Right ventricle myocardium superior (tissue), 1 donor: Measurements from ENCODE around the gene KIAA1217. TPM values are rescaled to one million over a fixed set of nuclear protein-coding genes. Genes with fewer than 3 reads are reported as not detected.

Experiments used
- ATAC-seq: fragments of 200-7000 bp; cut with Tn5 transposase; one replicate; pipeline ENCODE4 v1.9.1; 2020; ENCODE audit warnings: mild to moderate bottlenecking; ENCODE audit not compliant: poor library complexity
- DNase-seq: peaks from one replicate; pipeline ENCODE4 v3.0.0-alpha.2; 2020
- intact Hi-C: fragments of 100-400 bp; cut with DNase I; formaldehyde crosslinking; loops from one replicate; pipeline ENCODE4 v1.11.2; 2022
- total RNA-seq: library from RNA; stranded (reverse); fragmentation: NEBNext Ultra II Directional; extraction: Animal tissue kit (Norgen Biotek cat#: 25700); gene quantifications from one replicate; pipeline ENCODE4 v1.2.1, GENCODE V29; 2021
- donor health status: DM: no; HTN: yes; CAD: no; lungs with severe emphysema.

Gene KIAA1217
- total RNA-seq, 1 donor from 2014 or later = 38.2 TPM

- ATAC-seq (peak; percentile 84), DNase-seq (peak; percentile 55)
- intact Hi-C loops = no loop called here
Measured at GRCh38 chr10:24526085-24526649, 317.2 kb downstream of the KIAA1217 start.

DNA sequence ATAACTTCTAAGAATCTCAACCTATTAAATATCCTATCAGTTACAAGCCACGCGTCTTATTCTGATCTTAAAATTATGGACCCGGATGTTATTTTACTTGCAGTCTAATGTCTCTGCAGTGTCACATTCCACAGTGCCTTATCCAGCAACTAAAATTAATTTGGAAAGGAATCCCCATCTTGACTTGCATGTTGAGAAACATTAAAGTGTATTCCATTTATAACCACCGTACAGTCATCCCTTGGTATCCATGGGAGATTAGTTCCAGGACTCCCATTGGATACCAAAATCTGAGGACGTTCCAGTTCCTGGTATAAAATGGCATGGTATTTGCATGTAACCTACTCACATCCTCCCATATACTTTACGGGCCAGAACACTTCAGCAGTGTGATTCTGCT is 320.0 kb downstream of the KIAA1217 start:
- ATAC-seq (peak; percentile 70), DNase-seq (no peak)
- intact Hi-C loops = no loop called here

- no peak for DNase-seq
- ATAC-seq = no peak
- intact Hi-C loops = no loop called here
Measured at GRCh38 chr10:24531439-24531838, 322.5 kb downstream of the KIAA1217 start.

- no peak for ATAC-seq
- intact Hi-C loops = no loop called here
Measured at GRCh38 chr10:24533981-24534380, 325.0 kb downstream of the KIAA1217 start.

DNA sequence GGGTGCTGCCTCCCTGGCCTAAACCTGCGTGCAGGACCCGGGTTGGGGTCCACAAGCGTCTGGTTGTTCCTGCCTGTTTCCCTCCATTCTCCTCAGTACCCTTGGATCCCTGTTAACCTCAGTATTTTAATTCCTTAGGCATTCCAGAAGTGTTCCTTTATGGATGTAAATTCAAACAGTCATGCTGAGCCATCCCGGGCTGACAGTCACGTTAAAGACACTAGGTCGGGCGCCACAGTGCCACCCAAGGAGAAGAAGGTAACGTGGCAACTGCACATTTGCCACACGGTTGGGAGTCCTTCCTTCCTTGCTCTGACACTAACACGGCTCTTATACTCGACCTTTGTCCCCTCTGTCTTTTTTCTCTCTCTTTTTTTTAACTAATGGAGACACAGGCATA is 327.7 kb downstream of the KIAA1217 start:
- intact Hi-C loops = no loop called here
- DNase-seq (no peak), ATAC-seq (no peak)

More at GRCh38 chr10:24533981-24534380, 325.0 kb downstream of the KIAA1217 start:
- DNase-seq = no peak

DNA sequence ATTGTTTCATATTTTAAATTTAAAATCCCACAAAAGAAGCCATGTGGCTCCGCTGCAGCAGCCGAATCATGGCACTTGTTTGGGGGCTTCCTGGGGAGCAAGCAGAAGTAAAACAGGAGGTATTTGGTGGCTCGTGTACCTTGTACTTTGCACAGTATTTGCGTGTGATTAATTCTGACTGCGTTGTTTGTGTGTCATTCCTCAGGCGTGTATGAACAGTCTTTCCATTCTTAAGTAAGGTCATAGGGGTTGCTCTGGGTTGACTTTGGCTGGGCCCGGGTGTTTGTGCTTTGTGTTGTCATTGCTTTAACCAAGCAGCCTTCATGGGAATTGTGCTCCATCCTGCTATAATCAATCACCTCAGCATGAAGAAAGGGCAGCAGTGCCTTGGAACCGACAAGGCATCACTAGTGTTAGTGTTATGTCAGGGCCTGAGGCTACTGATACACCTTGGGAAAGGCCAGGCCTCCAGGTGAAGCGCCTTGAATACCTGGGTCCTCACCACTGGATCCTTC is 332.4 kb downstream of the KIAA1217 start:
- no peak for ATAC-seq
- intact Hi-C loops = no loop called here
- DNase-seq = no peak

DNA sequence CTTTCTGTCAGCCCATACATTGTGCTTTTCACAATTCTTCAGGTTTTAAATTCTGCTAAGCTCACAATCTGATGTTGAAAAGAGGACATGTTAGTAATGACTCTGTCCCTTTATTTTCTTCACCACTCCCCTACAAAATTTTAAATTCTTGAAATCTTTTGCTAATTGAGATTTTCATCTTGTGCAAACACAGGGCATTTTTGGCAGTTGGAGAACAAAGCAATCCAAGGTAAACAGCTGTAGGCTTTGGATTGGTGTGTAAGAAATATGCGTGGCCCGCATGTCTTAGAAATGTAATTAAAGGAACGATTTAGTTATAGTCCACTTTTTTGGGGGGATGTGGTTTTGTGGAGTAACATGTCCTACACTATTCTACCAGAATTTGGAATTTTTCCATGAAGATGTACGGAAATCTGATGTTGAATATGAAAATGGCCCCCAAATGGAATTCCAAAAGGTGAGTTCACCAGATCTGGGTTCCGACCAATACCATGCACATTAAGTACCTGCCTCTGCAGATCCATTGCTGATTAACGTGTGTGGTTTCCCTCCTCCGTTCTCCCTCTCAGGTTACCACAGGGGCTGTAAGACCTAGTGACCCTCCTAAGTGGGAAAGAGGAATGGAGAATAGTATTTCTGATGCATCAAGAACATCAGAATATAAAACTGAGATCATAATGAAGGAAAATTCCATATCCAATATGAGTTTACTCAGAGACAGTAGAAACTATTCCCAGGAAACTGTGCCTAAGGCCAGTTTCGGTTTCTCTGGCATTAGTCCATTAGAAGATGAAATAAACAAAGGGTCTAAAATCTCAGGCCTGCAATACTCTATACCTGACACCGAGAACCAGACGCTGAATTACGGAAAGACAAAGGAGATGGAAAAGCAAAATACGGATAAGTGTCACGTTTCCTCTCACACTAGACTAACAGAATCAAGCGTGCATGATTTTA is 333.7 kb downstream of the KIAA1217 start:
- DNase-seq (no peak), ATAC-seq (no peak)
- intact Hi-C loops = no loop called here

DNA sequence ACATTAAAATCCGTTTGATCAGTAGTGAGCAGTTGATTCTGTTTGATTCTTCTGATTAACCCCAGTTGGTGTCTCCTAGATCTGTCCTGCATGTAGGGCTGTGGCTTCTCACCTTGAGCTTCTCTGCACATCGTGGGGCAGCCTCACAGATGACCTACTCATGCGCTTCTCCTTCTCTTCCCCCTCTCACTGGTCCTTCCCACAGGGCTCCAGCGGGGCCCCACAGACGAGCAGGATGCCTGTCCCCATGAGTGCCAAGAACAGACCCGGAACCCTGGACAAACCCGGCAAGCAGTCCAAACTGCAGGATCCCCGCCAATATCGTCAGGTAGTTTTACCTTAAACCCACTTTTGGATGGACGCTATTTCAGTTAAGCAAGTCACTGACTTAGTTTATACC is 335.8 kb downstream of the KIAA1217 start:
- intact Hi-C loops = no loop called here
- no peak for DNase-seq
- ATAC-seq = no peak

DNA sequence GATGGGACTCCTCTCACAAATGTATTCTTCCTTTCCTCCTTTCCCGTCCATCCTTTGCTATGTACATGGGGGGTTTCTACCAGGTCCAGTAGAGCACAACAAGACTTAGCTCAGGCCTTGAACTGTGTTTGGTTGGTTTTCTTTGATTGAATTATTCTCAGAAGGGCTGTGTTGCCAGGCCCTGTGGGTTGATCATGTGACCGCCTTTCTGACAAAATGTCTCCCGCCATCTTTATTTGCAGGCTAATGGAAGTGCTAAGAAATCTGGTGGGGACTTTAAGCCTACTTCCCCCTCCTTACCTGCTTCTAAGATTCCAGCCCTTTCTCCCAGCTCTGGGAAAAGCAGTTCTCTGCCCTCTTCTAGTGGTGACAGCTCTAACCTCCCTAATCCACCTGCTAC is 336.6 kb downstream of the KIAA1217 start:
- intact Hi-C loops = no loop called here
- DNase-seq (no peak), ATAC-seq (no peak)

GRCh38 chr10:24550680-24551079 is 341.7 kb downstream of the KIAA1217 start:
- DNase-seq (no peak), ATAC-seq (no peak)
- intact Hi-C loops = no loop called here

DNA sequence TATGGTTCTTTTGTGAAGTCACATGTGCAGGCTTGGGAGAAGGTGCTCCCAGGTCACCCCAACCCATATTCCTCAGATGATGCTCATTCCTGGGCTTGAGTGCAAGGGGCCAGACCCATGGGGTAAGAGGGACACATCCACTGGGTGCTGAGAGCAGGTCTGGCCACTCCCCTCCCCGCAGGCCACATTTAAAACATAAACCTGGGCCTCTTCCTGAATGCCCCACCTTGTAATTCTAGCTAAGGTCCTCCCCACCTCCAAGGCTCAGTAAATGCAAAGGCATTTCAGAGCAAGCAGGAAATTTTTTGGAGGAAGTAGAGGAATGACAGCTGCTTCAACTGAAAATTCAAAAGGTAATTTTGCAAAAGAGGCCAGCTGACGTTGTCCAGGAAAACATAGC is 342.2 kb downstream of the KIAA1217 start:
- intact Hi-C loops = no loop called here
- ATAC-seq (no peak), DNase-seq (no peak)

DNA sequence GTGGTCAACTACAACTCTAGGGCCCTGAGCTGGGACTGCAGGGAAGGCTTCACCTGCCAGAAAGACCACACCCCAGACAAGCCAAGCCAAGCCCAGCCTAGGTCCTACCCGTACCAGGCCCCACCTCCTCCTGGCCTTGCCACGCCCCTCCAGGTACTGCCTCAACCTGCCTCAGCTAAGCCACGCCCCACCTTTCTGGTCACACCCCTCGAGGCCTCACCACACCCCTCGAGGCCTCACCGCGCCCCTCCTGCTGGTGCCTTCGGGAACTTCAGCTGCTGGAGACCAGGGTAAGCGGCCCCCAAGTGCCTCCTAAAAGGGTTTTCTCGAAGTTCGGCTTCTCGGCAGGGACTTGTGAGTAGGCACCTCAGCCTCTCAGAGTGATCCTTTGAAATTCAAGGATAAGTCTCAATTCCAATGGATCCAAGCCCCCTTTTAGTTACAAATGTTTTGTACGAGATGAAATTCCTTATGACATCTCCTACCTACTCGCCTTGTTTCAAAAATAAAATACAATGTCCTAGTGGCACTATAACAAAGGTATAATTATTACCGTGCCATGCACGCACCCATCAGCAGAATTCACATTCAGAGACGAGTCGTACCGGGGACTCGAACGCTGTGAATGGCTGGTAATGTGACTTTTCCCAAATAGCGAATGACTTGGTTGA is 343.5 kb downstream of the KIAA1217 start:
- ATAC-seq (peak; percentile 33), DNase-seq (no peak)
- intact Hi-C loops = no loop called here

GRCh38 chr10:24553051-24553612 is 344.2 kb downstream of the KIAA1217 start:
- intact Hi-C loops = no loop called here
- ATAC-seq = no peak
- no peak for DNase-seq

GRCh38 chr10:24554036-24554435 is 345.1 kb downstream of the KIAA1217 start:
- intact Hi-C loops = no loop called here
- ATAC-seq (no peak), DNase-seq (no peak)

GRCh38 chr10:24556126-24556749 is 347.3 kb downstream of the KIAA1217 start:
- ATAC-seq (no peak), DNase-seq (no peak)
- intact Hi-C loops = no loop called here

- peak; percentile 56 for ATAC-seq
- no peak for DNase-seq
- intact Hi-C loops = no loop called here
Measured at GRCh38 chr10:24556750-24557742, 348.1 kb downstream of the KIAA1217 start.

DNA sequence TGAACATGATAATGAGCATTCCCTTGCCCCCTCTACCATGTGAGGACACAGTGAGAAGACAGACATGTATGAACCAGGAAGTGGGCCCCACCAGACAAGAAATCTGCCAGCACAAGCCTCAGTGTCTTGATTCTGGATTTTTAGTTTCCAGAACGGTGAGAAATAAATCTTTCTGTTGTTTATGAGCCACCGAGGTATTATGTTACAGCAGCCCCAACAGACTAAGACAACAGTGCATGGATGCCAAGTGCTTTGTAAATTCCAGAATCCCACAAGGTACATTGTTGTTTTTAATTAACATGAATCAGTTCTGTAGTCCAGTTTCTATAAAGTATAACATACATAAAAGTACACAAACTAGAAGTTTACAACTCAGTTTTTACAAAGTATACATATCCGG is 352.5 kb downstream of the KIAA1217 start:
- intact Hi-C loops = no loop called here
- no peak for DNase-seq
- no peak for ATAC-seq

DNA sequence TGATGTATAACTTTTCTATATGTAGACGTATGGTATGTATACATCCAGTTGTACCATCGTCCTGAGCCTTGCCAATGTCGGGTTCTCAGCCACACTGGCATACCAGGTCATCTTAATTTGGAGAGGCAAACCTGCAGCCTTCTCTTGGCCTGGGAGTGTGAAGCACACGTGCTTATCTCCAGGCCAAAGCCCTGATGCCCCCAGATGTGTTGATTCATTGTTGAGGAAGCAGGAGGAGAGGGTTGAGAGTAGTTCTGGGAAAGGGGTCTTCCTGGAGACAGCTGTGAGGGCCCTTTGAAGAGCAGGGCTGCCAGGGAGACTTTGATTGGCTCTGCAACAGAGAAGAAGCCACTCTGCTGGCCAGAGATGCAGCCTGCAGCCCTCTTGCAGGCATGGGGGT is 359.1 kb downstream of the KIAA1217 start:
- no peak for ATAC-seq
- intact Hi-C loops = no loop called here
- DNase-seq = no peak
